Keratinocyte (primary cell): ENCODE data around the gene ACBD4. TPM values are rescaled to one million over a fixed set of nuclear protein-coding genes. Genes with fewer than 3 reads are reported as not detected.

Source experiments
- DNase-seq: peaks from one replicate; pipeline ENCODE4 v3.0.0-alpha.2; 2011; ENCODE audit warnings: low read depth, missing footprints, low spot score
- FAIRE-seq: peaks from 2 replicates; lab custom pipeline; 2011; peaks lifted over from hg19 to GRCh38; lab: Jason Lieb, UNC
- H2AFZ ChIP-seq: 2 replicates; pipeline ENCODE4 v1.6.0; 2012; ENCODE audit warnings: low read length, control low read depth, inconsistent platforms; ENCODE audit not compliant: control insufficient read depth
- H3K27ac ChIP-seq: 2 replicates; pipeline ENCODE4 v1.5.1; 2011; ENCODE audit warnings: low read length; ENCODE audit not compliant: control insufficient read depth, insufficient read depth
- H3K27me3 ChIP-seq: 3 replicates; pipeline ENCODE4 v1.6.0; 2011; ENCODE audit warnings: low read length; ENCODE audit not compliant: control insufficient read depth, insufficient read depth; ENCODE audit errors: extremely low read depth
- H3K36me3 ChIP-seq, 2 experiments: 2 replicates in 1 of 2; 3 replicates in 1 of 2; pipeline ENCODE4 v1.5.1; 2011; ENCODE audit warnings: low read length in 2 of 2, mild to moderate bottlenecking in 1 of 2; ENCODE audit not compliant: control insufficient read depth in 2 of 2, insufficient read depth in 2 of 2; ENCODE audit errors: extremely low read depth in 1 of 2
- H3K4me1 ChIP-seq: 3 replicates; pipeline ENCODE4 v1.5.1; 2011; ENCODE audit warnings: low read length; ENCODE audit not compliant: control insufficient read depth, insufficient read depth; ENCODE audit errors: extremely low read depth
- H3K4me2 ChIP-seq: 3 replicates; pipeline ENCODE4 v1.6.0; 2011; ENCODE audit warnings: low read depth, low read length; ENCODE audit not compliant: control insufficient read depth, insufficient read depth; ENCODE audit errors: extremely low read depth
- H3K4me3 ChIP-seq, 3 experiments: fragments of 200-600 bp in 1 of 3; sonication (generic) in 1 of 3; 2 replicates in 2 of 3; 3 replicates in 1 of 3; pipeline ENCODE4 v1.5.1; 2011 to 2016; ENCODE audit warnings: low read length in 3 of 3, mild to moderate bottlenecking in 3 of 3, control low read depth in 2 of 3, inconsistent platforms in 1 of 3, low read depth in 1 of 3, mixed read lengths in 1 of 3, mixed run types in 1 of 3, moderate library complexity in 1 of 3; ENCODE audit not compliant: control insufficient read depth in 2 of 3, insufficient read depth in 2 of 3; ENCODE audit errors: extremely low read depth in 1 of 3
- H3K79me2 ChIP-seq: 2 replicates; pipeline ENCODE4 v1.6.0; 2012; ENCODE audit warnings: low read length; ENCODE audit not compliant: control insufficient read depth, insufficient read depth
- H3K9ac ChIP-seq: 3 replicates; pipeline ENCODE4 v1.6.0; 2011; ENCODE audit warnings: low read length; ENCODE audit not compliant: control insufficient read depth, insufficient read depth; ENCODE audit errors: extremely low read depth
- H3K9me1 ChIP-seq: 3 replicates; pipeline ENCODE4 v1.6.0; 2011; ENCODE audit warnings: low read length; ENCODE audit not compliant: control insufficient read depth, insufficient read depth; ENCODE audit errors: extremely low read depth
- H3K9me3 ChIP-seq: 2 replicates; pipeline ENCODE4 v1.5.1; 2012; ENCODE audit warnings: low read depth, low read length; ENCODE audit not compliant: control insufficient read depth
- H4K20me1 ChIP-seq: 3 replicates; pipeline ENCODE4 v1.6.0; 2011; ENCODE audit warnings: low read length; ENCODE audit not compliant: control insufficient read depth, insufficient read depth; ENCODE audit errors: extremely low read depth
- CTCF ChIP-seq, 3 experiments: IDR thresholded peaks in 1 of 3; conservative IDR thresholded peaks in 1 of 3; optimal IDR thresholded peaks in 1 of 3; 2 replicates in 2 of 3; 3 replicates in 1 of 3; pipeline versions ENCODE3 to v1.5.1; 2011; ENCODE audit warnings: low read length in 3 of 3, mild to moderate bottlenecking in 3 of 3, moderate library complexity in 2 of 3, control low read depth in 1 of 3, inconsistent platforms in 1 of 3; ENCODE audit not compliant: insufficient read depth in 2 of 3; ENCODE audit errors: extremely low read depth in 1 of 3
- EZH2 ChIP-seq: IDR thresholded peaks from one replicate; pipeline ENCODE4 v1.6.1; 2012; ENCODE audit warnings: inconsistent platforms, mild to moderate bottlenecking, low read length, moderate library complexity
- dilution Hi-C: fragments of 300-500 bp; cut with MboI; formaldehyde crosslinking; loops from one replicate; pipeline ENCODE4 v1.7.0; 2020; ENCODE audit warnings: low sequenced_read_pairs; ENCODE audit not compliant: extremely low pct_ligation_motif_present
- polyA plus RNA-seq, 5 experiments: library from polyadenylated mRNA; depleted of rRNA in 3 of 5; stranded (reverse) in 3 of 5; stranded (forward) in 1 of 5; unstranded in 1 of 5; fragments of >200 nt; gene quantifications; 1 replicate in 1 of 5; 2 replicates in 3 of 5; 3 replicates in 1 of 5; pipeline versions ENCODE4 v1.2.1 to v1.2.3, GENCODE V29; 2011 to 2012; ENCODE audit warnings: missing spikeins in 2 of 5, low read depth in 1 of 5, low replicate concordance in 1 of 5

ACBD4 gene
- polyA plus RNA-seq, 1 donor (not counting 4 experiments of a cell fraction or from before 2014, with no cell fraction given), result 2.6 TPM

GRCh38 chr17:45102856-45103255 lies 32.6 kb upstream of the ACBD4 start:
- no peak overlapping the region for H3K4me3 ChIP-seq
- no peaks in the 10 kb centered on the region for H3K27me3 ChIP-seq
- no peaks in the 10 kb centered on the region for H3K9me1 ChIP-seq
- dilution Hi-C loops, result no loop called here
- no peak for TF ChIP-seq CTCF (optimal IDR thresholded peaks at IDR 0.05 in 1 of 3, IDR thresholded peaks at IDR 0.05 in 1 of 3, conservative IDR thresholded peaks at IDR 0.05 in 1 of 3; ENCODE audit: extremely low read depth in 1 of 3, insufficient read depth in 2 of 3, low read length in 3 of 3)
- TF ChIP-seq EZH2, result no peak
- H4K20me1 ChIP-seq, result peaks cover 6% of the 10 kb centered on the region
- no peaks in the 10 kb centered on the region for H3K79me2 ChIP-seq
- H3K36me3 ChIP-seq, result peaks cover 57 to 67% of the 10 kb centered on the region in 2 experiments
- H3K9me3 ChIP-seq, result no peaks in the 10 kb centered on the region
- peak overlapping the region; percentile 45 for H3K27ac ChIP-seq
- no peak overlapping the region for H2AFZ ChIP-seq
- no peak for DNase-seq
- H3K4me1 ChIP-seq, result peaks cover 39% of the 10 kb centered on the region
- no peak for FAIRE-seq
- peak overlapping the region; percentile 37 for H3K4me2 ChIP-seq
- peak overlapping the region; percentile 36 for H3K9ac ChIP-seq

- Histone ChIP-seq H3K27ac (peak overlapping the region; percentile 45), H3K36me3 (peaks cover 56 to 72% of the 10 kb centered on the region in 2 experiments)
- FAIRE-seq, result no peak
Measured at GRCh38 chr17:45103269-45103795, 32.2 kb upstream of the ACBD4 start.

More at GRCh38 chr17:45103269-45103795, 32.2 kb upstream of the ACBD4 start:
- Histone ChIP-seq H2AFZ (no peak overlapping the region), H3K27me3 (no peaks in the 10 kb centered on the region), H3K79me2 (no peaks in the 10 kb centered on the region), H3K4me1 (peaks cover 34% of the 10 kb centered on the region), H3K9me3 (no peaks in the 10 kb centered on the region), H3K4me3 (no peak overlapping the region), H3K4me2 (no peak overlapping the region), H3K9ac (no peak overlapping the region), H4K20me1 (peaks cover 6% of the 10 kb centered on the region), H3K9me1 (no peaks in the 10 kb centered on the region)
- DNase-seq, result no peak
- TF ChIP-seq EZH2 (no peak), CTCF (optimal IDR thresholded peaks at IDR 0.05 in 1 of 3, IDR thresholded peaks at IDR 0.05 in 1 of 3, conservative IDR thresholded peaks at IDR 0.05 in 1 of 3; ENCODE audit: extremely low read depth in 1 of 3, insufficient read depth in 2 of 3, low read length in 3 of 3) (no peak)
- dilution Hi-C loops, result no loop called here
